SH-SY5Y (cell line): ENCODE data around the gene TYROBP.

Experiments used
- GATA2 ChIP-seq: IDR thresholded peaks from 2 replicates; pipeline ENCODE4 v1.6.1; 2011; ENCODE audit warnings: mild to moderate bottlenecking, low read depth, low read length
- GATA3 ChIP-seq: IDR thresholded peaks from 2 replicates; pipeline ENCODE4 v1.6.1; 2011; ENCODE audit warnings: low read depth, mild to moderate bottlenecking, low read length, moderate library complexity

Gene TYROBP

GRCh38 chr19:35874392-35874930, 33.6 kb downstream of the TYROBP start:
- no peak for TF ChIP-seq GATA3
- TF ChIP-seq GATA2: no peak

- TF ChIP-seq GATA3: no peak
Observed at GRCh38 chr19:35872180-35872579, 35.9 kb downstream of the TYROBP start.

- TF ChIP-seq GATA2 (no peak), GATA3 (no peak)
Observed at GRCh38 chr19:35871611-35872010, 36.5 kb downstream of the TYROBP start.

GRCh38 chr19:35870798-35871197, 37.3 kb downstream of the TYROBP start:
- TF ChIP-seq GATA3 (no peak), GATA2 (no peak)

- TF ChIP-seq GATA2 (no peak), GATA3 (no peak)
Observed at GRCh38 chr19:35869327-35870123, 38.6 kb downstream of the TYROBP start.

- no peak for TF ChIP-seq GATA3
- TF ChIP-seq GATA2: no peak
Observed at GRCh38 chr19:35868823-35869326, 39.2 kb downstream of the TYROBP start.

- TF ChIP-seq GATA3 (no peak), GATA2 (no peak)
Observed at GRCh38 chr19:35868172-35868822, 39.8 kb downstream of the TYROBP start, which contains the start of gene APLP1. TSS of gene APLP1 (plus strand) at chr19:35868574. CDS start at chr19:35868637, 63 bp downstream.

GRCh38 chr19:35863018-35863417, 45.1 kb downstream of the TYROBP start:
- TF ChIP-seq GATA2 (no peak), GATA3 (no peak)

- TF ChIP-seq GATA2 (no peak), GATA3 (no peak)
Observed at GRCh38 chr19:35862528-35862927, 45.6 kb downstream of the TYROBP start.

- TF ChIP-seq GATA3 (no peak), GATA2 (no peak)
Observed at GRCh38 chr19:35861640-35862160, 46.4 kb downstream of the TYROBP start.

GRCh38 chr19:35860818-35861639, 47.1 kb downstream of the TYROBP start:
- no peak for TF ChIP-seq GATA2
- no peak for TF ChIP-seq GATA3

- TF ChIP-seq GATA2: no peak
- TF ChIP-seq GATA3: no peak
Observed at GRCh38 chr19:35860436-35860817, 47.7 kb downstream of the TYROBP start.

GRCh38 chr19:35859414-35859813, 48.7 kb downstream of the TYROBP start:
- TF ChIP-seq GATA2: no peak
- no peak for TF ChIP-seq GATA3

GRCh38 chr19:35858311-35858710, 49.8 kb downstream of the TYROBP start:
- TF ChIP-seq GATA2 (no peak), GATA3 (no peak)
